MM.1S (cell line): Measurements from ENCODE around the gene APOA4.

ENCODE experiments used
- EZH2 ChIP-seq: fragments of 300-600 bp; sonication (generic); optimal IDR thresholded peaks from 2 replicates; pipeline ENCODE3; 2017; ENCODE audit warnings: low read depth, mild to moderate bottlenecking, antibody characterized with exemption, low read length, mixed read lengths
- TF ChIP-seq, protein P1 (sequence below): fragments of 300-600 bp; sonication (generic); IDR thresholded peaks from 2 replicates; pipeline ENCODE4 v1.5.1; 2016; ENCODE audit warnings: antibody characterized with exemption, low read length, mixed read lengths

DNA sequence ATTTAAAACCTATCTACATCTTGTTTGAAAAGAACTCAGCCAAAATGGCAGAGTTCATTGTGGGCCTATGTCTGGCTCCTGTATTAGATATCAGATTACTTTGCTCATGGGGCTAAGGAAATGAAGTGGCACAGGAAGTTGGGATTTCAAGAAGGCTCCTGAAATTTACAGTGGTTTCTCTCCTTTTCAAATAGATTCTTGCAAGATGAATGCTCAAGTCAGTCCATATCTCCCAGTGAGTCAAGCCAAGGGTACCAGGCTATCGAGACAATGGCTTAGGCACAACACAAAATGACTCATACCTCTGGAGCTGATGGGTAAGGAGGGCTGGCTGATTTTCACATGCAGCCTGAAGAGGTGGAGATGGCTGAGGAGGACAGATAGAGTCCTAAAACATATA lies 38.4 kb upstream of the APOA4 start:
- no peak for TF ChIP-seq EZH2
- TF ChIP-seq, protein P1, sequence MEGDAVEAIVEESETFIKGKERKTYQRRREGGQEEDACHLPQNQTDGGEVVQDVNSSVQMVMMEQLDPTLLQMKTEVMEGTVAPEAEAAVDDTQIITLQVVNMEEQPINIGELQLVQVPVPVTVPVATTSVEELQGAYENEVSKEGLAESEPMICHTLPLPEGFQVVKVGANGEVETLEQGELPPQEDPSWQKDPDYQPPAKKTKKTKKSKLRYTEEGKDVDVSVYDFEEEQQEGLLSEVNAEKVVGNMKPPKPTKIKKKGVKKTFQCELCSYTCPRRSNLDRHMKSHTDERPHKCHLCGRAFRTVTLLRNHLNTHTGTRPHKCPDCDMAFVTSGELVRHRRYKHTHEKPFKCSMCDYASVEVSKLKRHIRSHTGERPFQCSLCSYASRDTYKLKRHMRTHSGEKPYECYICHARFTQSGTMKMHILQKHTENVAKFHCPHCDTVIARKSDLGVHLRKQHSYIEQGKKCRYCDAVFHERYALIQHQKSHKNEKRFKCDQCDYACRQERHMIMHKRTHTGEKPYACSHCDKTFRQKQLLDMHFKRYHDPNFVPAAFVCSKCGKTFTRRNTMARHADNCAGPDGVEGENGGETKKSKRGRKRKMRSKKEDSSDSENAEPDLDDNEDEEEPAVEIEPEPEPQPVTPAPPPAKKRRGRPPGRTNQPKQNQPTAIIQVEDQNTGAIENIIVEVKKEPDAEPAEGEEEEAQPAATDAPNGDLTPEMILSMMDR, result no peak
